HepG2 (cell line): ENCODE measurements around the gene GRID1. TPM values are rescaled to one million over a fixed set of nuclear protein-coding genes. Genes with fewer than 3 reads are reported as not detected.

Source experiments
- ATAD3A ChIP-seq: sonication (generic); formaldehyde crosslinking; IDR thresholded peaks from 2 replicates; pipeline ENCODE4 v1.4.0; 2020; ENCODE audit warnings: missing genetic modification reagents
- BRCA1 ChIP-seq: sonication (generic); formaldehyde crosslinking; IDR thresholded peaks from 2 replicates; pipeline ENCODE4 v1.4.0; 2020; ENCODE audit warnings: missing genetic modification reagents
- CENPT ChIP-seq: sonication (generic); formaldehyde crosslinking; IDR thresholded peaks from 2 replicates; pipeline ENCODE4 v1.8.0; 2022; ENCODE audit warnings: low read depth, mild to moderate bottlenecking, moderate library complexity, missing genetic modification reagents
- GMEB2 ChIP-seq: IDR thresholded peaks from 2 replicates; pipeline ENCODE4 v1.6.1; 2016; ENCODE audit warnings: missing biosample characterization, missing genetic modification reagents, low read depth
- NFAT5 ChIP-seq: sonication (generic); formaldehyde crosslinking; IDR thresholded peaks from 2 replicates; pipeline ENCODE4 v1.4.0; 2020; ENCODE audit warnings: missing genetic modification reagents
- RCOR2 ChIP-seq: IDR thresholded peaks from 2 replicates; pipeline ENCODE4 v1.6.1; 2016; ENCODE audit warnings: missing biosample characterization, missing genetic modification reagents
- RFX3 ChIP-seq: IDR thresholded peaks from 2 replicates; pipeline ENCODE4 v1.6.1; 2016; ENCODE audit warnings: missing biosample characterization, missing genetic modification reagents
- ZNF101 ChIP-seq: sonication (generic); formaldehyde crosslinking; IDR thresholded peaks from 2 replicates; pipeline ENCODE4 v1.4.0; 2020; ENCODE audit warnings: mild to moderate bottlenecking, low read depth, missing genetic modification reagents, borderline replicate concordance
- ZNF275 ChIP-seq: sonication (generic); formaldehyde crosslinking; IDR thresholded peaks from 2 replicates; pipeline ENCODE4 v1.8.0; 2022; ENCODE audit warnings: missing genetic modification reagents, mild to moderate bottlenecking, inconsistent platforms, borderline replicate concordance
- ZNF33B ChIP-seq: sonication (generic); formaldehyde crosslinking; IDR thresholded peaks from 2 replicates; pipeline ENCODE4 v1.5.1; 2020; ENCODE audit warnings: mild to moderate bottlenecking, missing genetic modification reagents
- ZNF800 ChIP-seq: sonication (generic); formaldehyde crosslinking; IDR thresholded peaks from 2 replicates; pipeline ENCODE4 v1.4.0; 2020; ENCODE audit warnings: missing genetic modification reagents
- polyA plus RNA-seq, 8 experiments: library from polyadenylated mRNA; depleted of rRNA in 3 of 8; stranded (reverse) in 7 of 8; unstranded in 1 of 8; fragments of >200 nt; fragmentation: Illumina TruSeq in 4 of 8; extraction: Trizol in 4 of 8; gene quantifications; 2 replicates each; pipeline versions ENCODE4 v1.2.1 to v1.2.3, GENCODE V29; 2011 to 2016; ENCODE audit warnings: low read depth in 4 of 8, missing spikeins in 1 of 8, mixed read lengths in 1 of 8; ENCODE audit not compliant: insufficient read depth in 1 of 8
- total RNA-seq, 5 experiments: library from RNA; depleted of rRNA; stranded (reverse); fragments of >200 nt; fragmentation: Illumina TruSeq; extraction: Trizol; gene quantifications; 2 replicates each; pipeline ENCODE4 v1.2.3, GENCODE V29; 2016; ENCODE audit warnings: low read depth in 1 of 5

Gene GRID1
- total and polyA plus RNA-seq, 2 of the 13 experiments (the other 11 are each of a cell fraction or from before 2014, with no cell fraction given), result 0.05 TPM; not detected in 1

GRCh38 chr10:86064931-86065662, 301.5 kb downstream of the GRID1 start (continued):
- no peak for TF ChIP-seq NFAT5
- TF ChIP-seq CENPT (CRISPR knock-in tag), result no peak
- TF ChIP-seq RFX3 (CRISPR knock-in tag), result no peak
- no peak for TF ChIP-seq ZNF800
- TF ChIP-seq ATAD3A (CRISPR knock-in tag), result no peak
- TF ChIP-seq RCOR2 (CRISPR knock-in tag), result no peak
- no peak for TF ChIP-seq ZNF275 (CRISPR knock-in tag)
- TF ChIP-seq GMEB2 (CRISPR knock-in tag), result no peak
- no peak for TF ChIP-seq ZNF101 (CRISPR knock-in tag)
- no peak for TF ChIP-seq ZNF33B (CRISPR knock-in tag)
- no peak for TF ChIP-seq BRCA1
